ENCODE measurements around the gene KCNH1. TPM values are rescaled to one million over a fixed set of nuclear protein-coding genes. Genes with fewer than 3 reads are reported as not detected.

The KCNH1 gene
- total RNA-seq, 5 donors from 2014 or later (not counting 1 experiment from before 2014, with no cell fraction given): not detected

- H3K9me3 ChIP-seq: no peaks in the 10 kb centered on the region
- H3K4me1 ChIP-seq (ENCODE audit: control insufficient read depth in 1 of 2, extremely low read depth in 1 of 2, insufficient read depth in 2 of 2, low read length in 2 of 2): no peaks in the 10 kb centered on the region
- WGBS (ENCODE audit: insufficient coverage): no CpG with 5 or more reads among the region's 2 CpGs
- H3K36me3 Mint-ChIP-seq: no peaks in the 10 kb centered on the region
- CTCF ChIA-PET: no interaction called here
- no peaks in the 10 kb centered on the region for H3K27me3 ChIP-seq (replicated peaks in 1 of 2; ENCODE audit: control insufficient read depth in 2 of 2, extremely low read depth in 1 of 2, insufficient read depth in 2 of 2, low read length in 1 of 2)
- H3K27ac Mint-ChIP-seq: no peak overlapping the region
- H3K27ac ChIP-seq (ENCODE audit: low read length): no peak overlapping the region
- no peak for ATAC-seq (replicated peaks in 1 of 4)
- POLR2A ChIA-PET: no interaction called here
- H3K4me3 Mint-ChIP-seq: no peak overlapping the region
- peaks cover 0 to 8% of the 10 kb centered on the region in 2 donors for H3K27me3 Mint-ChIP-seq
- H3K4me1 Mint-ChIP-seq: no peaks in the 10 kb centered on the region
- DNase-seq: peak in 8 of 35 experiments; percentile 1 to 33 (median 9)
- H3K4me3 ChIP-seq (ENCODE audit: control insufficient read depth in 1 of 2, extremely low read depth in 1 of 2, low read length in 1 of 2): no peak overlapping the region
- H3K36me3 ChIP-seq (ENCODE audit: control insufficient read depth in 2 of 2, extremely low read depth in 1 of 2, insufficient read depth in 1 of 2, low read length in 1 of 2): no peaks in the 10 kb centered on the region
- no peaks in the 10 kb centered on the region for H3K9me3 Mint-ChIP-seq
Measured at GRCh38 chr1:210726621-210727020, 407.3 kb downstream of the KCNH1 start.

GRCh38 chr1:210724768-210725167 is 409.2 kb downstream of the KCNH1 start:
- H3K4me1 Mint-ChIP-seq: no peaks in the 10 kb centered on the region
- H3K27me3 ChIP-seq (replicated peaks in 1 of 2; ENCODE audit: control insufficient read depth in 2 of 2, extremely low read depth in 1 of 2, insufficient read depth in 2 of 2, low read length in 1 of 2): no peaks in the 10 kb centered on the region
- no peaks in the 10 kb centered on the region for H3K9me3 Mint-ChIP-seq
- WGBS (ENCODE audit: insufficient coverage): 80% methylated on average over 1 of the region's 2 CpGs
- no peak for ATAC-seq (replicated peaks in 1 of 4)
- no peak for DNase-seq
- CTCF ChIA-PET: no interaction called here
- H3K4me3 ChIP-seq (ENCODE audit: control insufficient read depth in 1 of 2, extremely low read depth in 1 of 2, low read length in 1 of 2): no peak overlapping the region
- no peaks in the 10 kb centered on the region for H3K36me3 ChIP-seq (ENCODE audit: control insufficient read depth in 2 of 2, extremely low read depth in 1 of 2, insufficient read depth in 1 of 2, low read length in 1 of 2)
- no peak overlapping the region for H3K27ac Mint-ChIP-seq
- H3K4me3 Mint-ChIP-seq: no peak overlapping the region
- no peaks in the 10 kb centered on the region for H3K9me3 ChIP-seq
- no peaks in the 10 kb centered on the region for H3K36me3 Mint-ChIP-seq
- peaks cover 0 to 8% of the 10 kb centered on the region in 2 donors for H3K27me3 Mint-ChIP-seq
- no peaks in the 10 kb centered on the region for H3K4me1 ChIP-seq (ENCODE audit: control insufficient read depth in 1 of 2, extremely low read depth in 1 of 2, insufficient read depth in 2 of 2, low read length in 2 of 2)
- no peak overlapping the region for H3K27ac ChIP-seq (ENCODE audit: low read length)
- POLR2A ChIA-PET: no interaction called here

- Histone ChIP-seq H3K36me3 (ENCODE audit: control insufficient read depth in 2 of 2, extremely low read depth in 1 of 2, insufficient read depth in 1 of 2, low read length in 1 of 2) (no peaks in the 10 kb centered on the region), H3K27ac (ENCODE audit: low read length) (no peak overlapping the region), H3K27me3 (replicated peaks in 1 of 2; ENCODE audit: control insufficient read depth in 2 of 2, extremely low read depth in 1 of 2, insufficient read depth in 2 of 2, low read length in 1 of 2) (no peaks in the 10 kb centered on the region), H3K9me3 (no peaks in the 10 kb centered on the region), H3K4me3 (ENCODE audit: control insufficient read depth in 1 of 2, extremely low read depth in 1 of 2, low read length in 1 of 2) (no peak overlapping the region), H3K4me1 (ENCODE audit: control insufficient read depth in 1 of 2, extremely low read depth in 1 of 2, insufficient read depth in 2 of 2, low read length in 2 of 2) (no peaks in the 10 kb centered on the region)
- no peaks in the 10 kb centered on the region for H3K4me1 Mint-ChIP-seq
- DNase-seq (no peak), ATAC-seq (replicated peaks in 1 of 4) (no peak)
- WGBS (ENCODE audit: insufficient coverage): 44% methylated on average over 3 of the region's 4 CpGs
- H3K4me3 Mint-ChIP-seq: no peak overlapping the region
- ChIA-PET CTCF (no interaction called here), POLR2A (no interaction called here)
- H3K27me3 Mint-ChIP-seq: peaks cover 0 to 8% of the 10 kb centered on the region in 2 donors
- no peaks in the 10 kb centered on the region for H3K36me3 Mint-ChIP-seq
- no peak overlapping the region for H3K27ac Mint-ChIP-seq
- no peaks in the 10 kb centered on the region for H3K9me3 Mint-ChIP-seq
Measured at GRCh38 chr1:210723646-210724045, 410.3 kb downstream of the KCNH1 start.

GRCh38 chr1:210722410-210723081 is 411.4 kb downstream of the KCNH1 start:
- Histone ChIP-seq H3K27me3 (replicated peaks in 1 of 2; ENCODE audit: control insufficient read depth in 2 of 2, extremely low read depth in 1 of 2, insufficient read depth in 2 of 2, low read length in 1 of 2) (no peaks in the 10 kb centered on the region), H3K36me3 (ENCODE audit: control insufficient read depth in 2 of 2, extremely low read depth in 1 of 2, insufficient read depth in 1 of 2, low read length in 1 of 2) (no peaks in the 10 kb centered on the region), H3K27ac (ENCODE audit: low read length) (no peak overlapping the region), H3K4me1 (ENCODE audit: control insufficient read depth in 1 of 2, extremely low read depth in 1 of 2, insufficient read depth in 2 of 2, low read length in 2 of 2) (no peaks in the 10 kb centered on the region), H3K9me3 (no peaks in the 10 kb centered on the region), H3K4me3 (ENCODE audit: control insufficient read depth in 1 of 2, extremely low read depth in 1 of 2, low read length in 1 of 2) (no peak overlapping the region)
- H3K4me3 Mint-ChIP-seq: no peak overlapping the region
- no peaks in the 10 kb centered on the region for H3K36me3 Mint-ChIP-seq
- WGBS (ENCODE audit: insufficient coverage): no CpG with 5 or more reads among the region's 1 CpG
- H3K27me3 Mint-ChIP-seq: peaks cover 0 to 8% of the 10 kb centered on the region in 2 donors
- ATAC-seq (replicated peaks in 1 of 4) (no peak), DNase-seq (no peak)
- H3K4me1 Mint-ChIP-seq: no peaks in the 10 kb centered on the region
- CTCF ChIA-PET: no interaction called here
- no peaks in the 10 kb centered on the region for H3K9me3 Mint-ChIP-seq
- POLR2A ChIA-PET: no interaction called here
- H3K27ac Mint-ChIP-seq: no peak overlapping the region

GRCh38 chr1:210715072-210715471 is 418.9 kb downstream of the KCNH1 start:
- peaks cover 9% of the 10 kb centered on the region for H3K36me3 Mint-ChIP-seq
- ATAC-seq (replicated peaks in 1 of 4): no peak
- POLR2A ChIA-PET: no interaction called here
- H3K4me3 Mint-ChIP-seq: no peak overlapping the region
- H3K27ac Mint-ChIP-seq: no peak overlapping the region
- no peaks in the 10 kb centered on the region for H3K36me3 ChIP-seq (ENCODE audit: control insufficient read depth in 2 of 2, extremely low read depth in 1 of 2, insufficient read depth in 1 of 2, low read length in 1 of 2)
- no peaks in the 10 kb centered on the region for H3K27me3 Mint-ChIP-seq
- no peaks in the 10 kb centered on the region for H3K4me1 ChIP-seq (ENCODE audit: control insufficient read depth in 1 of 2, extremely low read depth in 1 of 2, insufficient read depth in 2 of 2, low read length in 2 of 2)
- H3K4me1 Mint-ChIP-seq: no peaks in the 10 kb centered on the region
- H3K4me3 ChIP-seq (ENCODE audit: control insufficient read depth in 1 of 2, extremely low read depth in 1 of 2, low read length in 1 of 2): no peak overlapping the region
- no peaks in the 10 kb centered on the region for H3K27me3 ChIP-seq (replicated peaks in 1 of 2; ENCODE audit: control insufficient read depth in 2 of 2, extremely low read depth in 1 of 2, insufficient read depth in 2 of 2, low read length in 1 of 2)
- no peaks in the 10 kb centered on the region for H3K9me3 Mint-ChIP-seq
- H3K27ac ChIP-seq (ENCODE audit: low read length): no peak overlapping the region
- DNase-seq: no peak
- no peaks in the 10 kb centered on the region for H3K9me3 ChIP-seq
- CTCF ChIA-PET: no interaction called here

GRCh38 chr1:210711825-210712612 is 421.9 kb downstream of the KCNH1 start:
- POLR2A ChIA-PET: no interaction called here
- WGBS (ENCODE audit: insufficient coverage): 74% methylated on average over 4 of the region's 7 CpGs
- ATAC-seq (replicated peaks in 1 of 4) (no peak), DNase-seq (no peak)
- H3K27me3 Mint-ChIP-seq: no peaks in the 10 kb centered on the region
- Histone ChIP-seq H3K4me3 (ENCODE audit: control insufficient read depth in 1 of 2, extremely low read depth in 1 of 2, low read length in 1 of 2) (no peak overlapping the region), H3K27me3 (replicated peaks in 1 of 2; ENCODE audit: control insufficient read depth in 2 of 2, extremely low read depth in 1 of 2, insufficient read depth in 2 of 2, low read length in 1 of 2) (no peaks in the 10 kb centered on the region), H3K9me3 (no peaks in the 10 kb centered on the region), H3K36me3 (ENCODE audit: control insufficient read depth in 2 of 2, extremely low read depth in 1 of 2, insufficient read depth in 1 of 2, low read length in 1 of 2) (no peaks in the 10 kb centered on the region), H3K27ac (ENCODE audit: low read length) (no peak overlapping the region), H3K4me1 (ENCODE audit: control insufficient read depth in 1 of 2, extremely low read depth in 1 of 2, insufficient read depth in 2 of 2, low read length in 2 of 2) (no peaks in the 10 kb centered on the region)
- CTCF ChIA-PET: no interaction called here
- no peak overlapping the region for H3K27ac Mint-ChIP-seq
- H3K4me3 Mint-ChIP-seq: no peak overlapping the region
- H3K9me3 Mint-ChIP-seq: no peaks in the 10 kb centered on the region
- H3K36me3 Mint-ChIP-seq: peaks cover 10% of the 10 kb centered on the region
- H3K4me1 Mint-ChIP-seq: no peaks in the 10 kb centered on the region
